ENCODE data around the gene CCDC57. TPM values are rescaled to one million over a fixed set of nuclear protein-coding genes. Genes with fewer than 3 reads are reported as not detected.

The CCDC57 gene
- total and polyA plus RNA-seq, 9 of the 15 experiments (the other 6 are each of a cell fraction or from before 2014, with no cell fraction given) = 0.83 to 36.2 (median 13.6) TPM

DNA sequence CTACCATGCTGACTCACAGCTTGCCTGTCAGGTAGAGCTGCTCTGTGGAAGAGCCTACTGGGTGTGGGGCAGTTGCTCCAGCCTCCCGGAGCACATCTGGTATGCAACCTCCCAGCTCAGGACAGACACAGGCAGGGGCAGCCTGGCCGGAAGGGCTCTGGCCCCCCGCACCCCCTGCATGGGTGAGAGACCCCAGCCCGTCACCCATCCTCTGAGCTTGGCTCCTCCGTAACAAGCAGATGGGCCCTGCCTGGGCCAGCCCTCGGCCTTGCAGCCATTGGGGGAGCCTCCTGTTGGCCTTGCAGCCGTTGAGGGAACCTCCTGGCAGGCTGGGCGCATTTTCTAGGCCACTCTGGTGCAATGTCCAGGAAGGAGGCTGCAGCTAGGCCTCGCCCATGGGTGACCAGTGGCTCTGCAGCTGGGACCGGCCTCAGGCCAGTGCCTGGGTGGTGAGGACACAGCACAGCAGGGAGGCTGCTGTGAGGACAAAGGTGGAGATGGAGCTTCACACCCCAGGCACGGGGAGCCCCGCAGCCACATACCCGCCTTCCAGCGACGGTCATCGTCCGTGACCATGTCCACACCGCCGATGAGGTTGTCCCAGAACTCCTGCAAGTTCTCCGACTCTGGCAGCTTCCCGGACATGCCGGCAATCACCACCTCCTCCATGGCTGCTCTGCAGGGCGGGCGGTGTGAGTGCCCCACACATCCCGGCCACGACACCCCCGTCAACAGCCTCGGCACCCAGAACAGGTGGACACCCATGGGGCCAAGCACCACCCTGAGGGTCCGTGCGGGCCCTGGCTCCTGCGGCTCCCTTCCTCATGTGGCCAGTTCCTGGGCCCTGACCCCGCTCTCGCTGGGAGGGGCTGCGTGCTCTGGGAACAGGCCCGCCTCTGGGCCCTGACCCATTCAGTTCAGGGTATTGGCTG, 116.6 kb downstream of the CCDC57 start (continued):
- peak; percentile 66; the same call in 1 of the 2 replicates for TF ChIP-seq ETS1 (conservative IDR thresholded peaks at IDR 0.05; ENCODE audit: control insufficient read depth, low read depth, low read length)
- TF ChIP-seq BRD9 (IDR thresholded peaks at IDR 0.05; ENCODE audit: low read depth, partially characterized antibody) = no peak
- TF ChIP-seq ZNF589 (CRISPR knock-in tag; IDR thresholded peaks at IDR 0.05; ENCODE audit: low read depth) = no peak
- no peak for TF ChIP-seq CBX8 (IDR thresholded peaks at IDR 0.05; ENCODE audit: borderline replicate concordance, extremely low read depth, low read depth, low read length, poor library complexity, severe bottlenecking)
- peak; percentile 61; the same call in 1 of the 2 replicates for TF ChIP-seq ZKSCAN1 (IDR thresholded peaks at IDR 0.05; ENCODE audit: low read depth, low read length)
- TF ChIP-seq BRCA1 (IDR thresholded peaks at IDR 0.05) = no peak
- 0 out of 2 replicates have a peak, but pooled peaks have one; percentile 31 for TF ChIP-seq BRCA1 (CRISPR knock-in tag; IDR thresholded peaks at IDR 0.05)
- TF ChIP-seq ZNF41 (CRISPR knock-in tag; conservative IDR thresholded peaks at IDR 0.05) = no peak
- no peak for TF ChIP-seq MBD2 (IDR thresholded peaks at IDR 0.05; ENCODE audit: borderline replicate concordance, low read depth)
- no peak for TF ChIP-seq GATAD2B (IDR thresholded peaks at IDR 0.05; ENCODE audit: borderline replicate concordance)
- TF ChIP-seq HNRNPH1 (optimal IDR thresholded peaks at IDR 0.05; ENCODE audit: low read depth, low read length) = no peak
- TF ChIP-seq FOXO4 (CRISPR knock-in tag; IDR thresholded peaks at IDR 0.05) = no peak
- TF ChIP-seq LCOR (CRISPR knock-in tag; IDR thresholded peaks at IDR 0.05) = no peak
